HG03095 (cell line): ENCODE measurements around the gene FGF11.
"Not testable (repeated sequence)": the region's sequence is repeated elsewhere in the genome, so short reads cannot be mapped to it uniquely, and the experiment has no call there.

Experiments used
- ATAC-seq: cut with Tn5 transposase; IDR thresholded peaks from one replicate; pipeline ENCODE4 v1.9.1; 2021; ENCODE audit warnings: moderate library complexity; ENCODE audit not compliant: unreplicated experiment

Gene FGF11

GRCh38 chr17:7460850-7461660, 21.7 kb downstream of the FGF11 start:
- ATAC-seq, result no peak

GRCh38 chr17:7462474-7463371, 23.4 kb downstream of the FGF11 start:
- ATAC-seq, result no peak

- ATAC-seq, result no peak
Measured at GRCh38 chr17:7463372-7463846, 24.1 kb downstream of the FGF11 start.

GRCh38 chr17:7464081-7464480, 24.8 kb downstream of the FGF11 start:
- no peak for ATAC-seq

- ATAC-seq, result no peak
Measured at GRCh38 chr17:7465597-7466275, 26.4 kb downstream of the FGF11 start.

GRCh38 chr17:7466318-7466638, 27.0 kb downstream of the FGF11 start:
- ATAC-seq, result no peak

GRCh38 chr17:7466639-7467341, 27.5 kb downstream of the FGF11 start:
- no peak for ATAC-seq

GRCh38 chr17:7467498-7467897, 28.2 kb downstream of the FGF11 start:
- ATAC-seq, result no peak

GRCh38 chr17:7468290-7468689, 29.0 kb downstream of the FGF11 start:
- no peak for ATAC-seq

GRCh38 chr17:7468804-7469389, 29.6 kb downstream of the FGF11 start:
- no peak for ATAC-seq

- not testable (repeated sequence) for ATAC-seq
Measured at GRCh38 chr17:7469843-7470242, 30.5 kb downstream of the FGF11 start.

- not testable (repeated sequence) for ATAC-seq
Measured at GRCh38 chr17:7470457-7470973, 31.2 kb downstream of the FGF11 start.

- ATAC-seq, result no peak
Measured at GRCh38 chr17:7471729-7472128, 32.4 kb downstream of the FGF11 start.

GRCh38 chr17:7474767-7475166, 35.5 kb downstream of the FGF11 start:
- not testable (repeated sequence) for ATAC-seq

- ATAC-seq, result no peak
Measured at GRCh38 chr17:7475764-7476422, 36.6 kb downstream of the FGF11 start.

GRCh38 chr17:7476494-7476893, 37.2 kb downstream of the FGF11 start:
- ATAC-seq, result no peak

- ATAC-seq, result no peak
Measured at GRCh38 chr17:7476951-7477350, 37.6 kb downstream of the FGF11 start.

- no peak for ATAC-seq
Measured at GRCh38 chr17:7477392-7478275, 38.3 kb downstream of the FGF11 start.
